Central memory CD8-positive, alpha-beta T cell (primary cell): Measurements from ENCODE around the gene METTL13.

ENCODE experiments used
- ATAC-seq: fragments of 150-1000 bp; cut with Tn5 transposase; replicated peaks from 2 replicates; pipeline ENCODE4 v1.10.0; 2022; ENCODE audit warnings: mild to moderate bottlenecking, moderate FRiP score, moderate number of reproducible peaks; ENCODE audit not compliant: poor library complexity, severe bottlenecking; ENCODE audit errors: extremely low read depth
- DNase-seq, 2 donors: peaks; one replicate each; pipeline ENCODE4 v3.0.0; 2021; ENCODE audit warnings: low spot score in 2 of 2
- H3K27ac Mint-ChIP-seq: one replicate; pipeline ENCODE4 v1.8.0; 2022; ENCODE audit warnings: low read depth, mild to moderate bottlenecking, moderate library complexity, mixed read lengths
- H3K27me3 Mint-ChIP-seq: one replicate; pipeline ENCODE4 v1.8.0; 2022; ENCODE audit warnings: mixed read lengths
- H3K36me3 Mint-ChIP-seq: one replicate; pipeline ENCODE4 v1.8.0; 2022; ENCODE audit warnings: mild to moderate bottlenecking, moderate library complexity, mixed read lengths; ENCODE audit not compliant: insufficient read depth
- H3K4me1 Mint-ChIP-seq: one replicate; pipeline ENCODE4 v1.8.0; 2022; ENCODE audit warnings: mixed read lengths
- H3K4me3 Mint-ChIP-seq: one replicate; pipeline ENCODE4 v1.8.0; 2022; ENCODE audit warnings: mild to moderate bottlenecking, moderate library complexity, mixed read lengths
- H3K9me3 Mint-ChIP-seq: one replicate; pipeline ENCODE4 v1.8.0; 2022; ENCODE audit warnings: mixed read lengths

METTL13 gene

DNA sequence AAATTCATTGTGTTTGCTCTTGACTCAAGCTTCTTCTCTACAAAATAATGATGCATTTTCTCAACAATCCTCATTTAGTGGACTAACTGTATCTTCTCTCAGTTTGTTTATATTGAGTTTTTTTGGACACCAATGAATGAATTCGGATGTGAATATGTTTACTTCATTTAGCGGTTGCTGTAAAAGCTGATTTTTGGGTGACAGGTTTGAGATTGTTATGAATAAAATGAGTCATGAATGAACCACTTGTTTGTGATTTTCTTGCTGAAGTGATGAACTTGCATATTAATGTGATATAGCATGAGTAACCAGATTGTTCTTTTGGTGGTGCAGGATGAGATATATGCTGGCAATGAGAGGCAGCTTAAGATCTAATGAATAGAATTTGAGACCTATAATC, 62.9 kb downstream of the METTL13 start:
- H3K36me3 Mint-ChIP-seq, result peaks cover 9% of the 10 kb centered on the region
- H3K27me3 Mint-ChIP-seq, result peaks cover 48% of the 10 kb centered on the region
- H3K4me3 Mint-ChIP-seq, result no peak overlapping the region
- peaks cover 16% of the 10 kb centered on the region for H3K4me1 Mint-ChIP-seq
- no peak for ATAC-seq
- no peak for DNase-seq
- H3K27ac Mint-ChIP-seq, result no peak overlapping the region
- H3K9me3 Mint-ChIP-seq, result no peaks in the 10 kb centered on the region

DNA sequence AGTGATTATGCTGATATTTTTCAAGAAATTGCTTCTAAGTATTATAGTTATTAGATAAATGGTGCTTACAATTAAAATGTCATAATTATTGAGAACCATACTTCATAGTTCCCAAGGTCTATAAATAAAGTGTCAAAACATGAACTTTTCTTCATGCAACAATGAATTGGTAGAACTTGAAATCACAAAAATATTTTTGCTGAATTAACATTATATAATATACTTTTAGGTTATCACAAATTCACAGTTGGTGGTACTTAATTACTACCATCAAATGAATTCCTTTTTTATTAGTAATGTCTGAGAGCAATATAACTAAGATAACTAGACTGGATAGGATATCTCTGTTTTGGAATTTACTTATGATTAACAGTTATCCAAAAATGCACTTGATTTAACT, 64.5 kb downstream of the METTL13 start:
- no peak for ATAC-seq
- Mint-ChIP-seq H3K9me3 (no peaks in the 10 kb centered on the region), H3K4me3 (no peak overlapping the region), H3K4me1 (peaks cover 10% of the 10 kb centered on the region), H3K27ac (no peak overlapping the region), H3K27me3 (peaks cover 48% of the 10 kb centered on the region), H3K36me3 (peaks cover 4% of the 10 kb centered on the region)
- DNase-seq, result no peak
